HepG2 (cell line): ENCODE results near the gene RORC. TPM values are rescaled to one million over a fixed set of nuclear protein-coding genes. Genes with fewer than 3 reads are reported as not detected.

ENCODE experiments used
- AGO1 ChIP-seq: fragments of 200-400 bp; formaldehyde crosslinking; IDR thresholded peaks from 2 replicates; pipeline ENCODE4 v1.6.1; 2017; ENCODE audit warnings: mild to moderate bottlenecking, low read depth, low read length, moderate library complexity; ENCODE audit not compliant: poor library complexity, severe bottlenecking
- ARNT ChIP-seq: fragments of 450-650 bp; IDR thresholded peaks from 2 replicates; pipeline ENCODE4 v1.6.1; 2017
- ARNT2 ChIP-seq: sonication (generic); formaldehyde crosslinking; IDR thresholded peaks from 2 replicates; pipeline ENCODE4 v1.8.0; 2022; ENCODE audit warnings: mild to moderate bottlenecking, low read depth, missing genetic modification reagents, moderate library complexity
- CENPT ChIP-seq: sonication (generic); formaldehyde crosslinking; IDR thresholded peaks from 2 replicates; pipeline ENCODE4 v1.8.0; 2022; ENCODE audit warnings: low read depth, mild to moderate bottlenecking, moderate library complexity, missing genetic modification reagents
- CHD2 ChIP-seq: IDR thresholded peaks from 2 replicates; pipeline ENCODE4 v1.6.1; 2011; ENCODE audit warnings: low read depth, low read length, improper control_type of control experiment
- EED ChIP-seq: sonication (generic); formaldehyde crosslinking; IDR thresholded peaks from 2 replicates; pipeline ENCODE4 v1.5.0; 2020; ENCODE audit warnings: mild to moderate bottlenecking, missing genetic modification reagents
- HNRNPUL1 ChIP-seq: fragments of 200-400 bp; formaldehyde crosslinking; IDR thresholded peaks from 2 replicates; pipeline ENCODE4 v1.6.1; 2017; ENCODE audit warnings: low read depth, mild to moderate bottlenecking, low read length, moderate library complexity
- IKZF4 ChIP-seq: sonication (generic); formaldehyde crosslinking; IDR thresholded peaks from 2 replicates; pipeline ENCODE4 v1.5.1; 2020; ENCODE audit warnings: borderline replicate concordance, mild to moderate bottlenecking, low read depth, missing genetic modification reagents; ENCODE audit errors: not compliant biosample characterization
- MEIS2 ChIP-seq: sonication (generic); formaldehyde crosslinking; IDR thresholded peaks from 2 replicates; pipeline ENCODE4 v1.9.0; 2021; ENCODE audit warnings: mild to moderate bottlenecking, missing genetic modification reagents
- MLXIP ChIP-seq: sonication (generic); formaldehyde crosslinking; IDR thresholded peaks from 2 replicates; pipeline ENCODE4 v1.9.0; 2021; ENCODE audit warnings: missing genetic modification reagents, borderline replicate concordance
- NCOA1 ChIP-seq: sonication (generic); formaldehyde crosslinking; IDR thresholded peaks from 2 replicates; pipeline ENCODE4 v1.9.0; 2021; ENCODE audit warnings: missing genetic modification reagents
- PRDM15 ChIP-seq: sonication (generic); formaldehyde crosslinking; IDR thresholded peaks from 2 replicates; pipeline ENCODE4 v1.4.0; 2020; ENCODE audit warnings: missing genetic modification reagents
- RFXAP ChIP-seq: sonication (generic); formaldehyde crosslinking; IDR thresholded peaks from 2 replicates; pipeline ENCODE4 v1.4.0; 2020; ENCODE audit warnings: missing genetic modification reagents, borderline replicate concordance
- SP1 ChIP-seq, 2 experiments: fragments of 450-650 bp in 1 of 2; sonication (generic) in 1 of 2; formaldehyde crosslinking in 1 of 2; IDR thresholded peaks; 2 replicates each; pipeline versions ENCODE4 v1.4.0 to v1.6.1; 2016 to 2020; ENCODE audit warnings: missing genetic modification reagents in 1 of 2
- TEAD2 ChIP-seq: sonication (generic); formaldehyde crosslinking; IDR thresholded peaks from 2 replicates; pipeline ENCODE4 v1.9.0; 2021; ENCODE audit warnings: missing genetic modification reagents
- U2AF1 ChIP-seq: fragments of 200-400 bp; formaldehyde crosslinking; optimal IDR thresholded peaks from 2 replicates; pipeline ENCODE3; 2017; ENCODE audit warnings: mild to moderate bottlenecking, low read depth, low read length
- ZFP41 ChIP-seq: sonication (generic); formaldehyde crosslinking; IDR thresholded peaks from 2 replicates; pipeline ENCODE4 v1.4.0; 2020; ENCODE audit warnings: mild to moderate bottlenecking, missing genetic modification reagents, borderline replicate concordance
- ZMYM3 ChIP-seq: sonication (generic); formaldehyde crosslinking; IDR thresholded peaks from 2 replicates; pipeline ENCODE4 v1.5.1; 2020; ENCODE audit warnings: mild to moderate bottlenecking, missing genetic modification reagents
- ZNF274 ChIP-seq: sonication (generic); formaldehyde crosslinking; IDR thresholded peaks from 2 replicates; pipeline ENCODE4 v1.5.1; 2020; ENCODE audit warnings: mild to moderate bottlenecking, missing genetic modification reagents
- ZNF296 ChIP-seq: sonication (generic); formaldehyde crosslinking; conservative IDR thresholded peaks from 2 replicates; pipeline ENCODE4 v1.5.0; 2020; ENCODE audit warnings: mild to moderate bottlenecking, missing genetic modification reagents
- ZNF33B ChIP-seq: sonication (generic); formaldehyde crosslinking; IDR thresholded peaks from 2 replicates; pipeline ENCODE4 v1.5.1; 2020; ENCODE audit warnings: mild to moderate bottlenecking, missing genetic modification reagents
- ZNF556 ChIP-seq: sonication (generic); formaldehyde crosslinking; IDR thresholded peaks from 2 replicates; pipeline ENCODE4 v1.4.0; 2020; ENCODE audit warnings: mild to moderate bottlenecking, missing genetic modification reagents, borderline replicate concordance
- ZNF703 ChIP-seq: sonication (generic); formaldehyde crosslinking; IDR thresholded peaks from 2 replicates; pipeline ENCODE4 v1.5.1; 2020; ENCODE audit warnings: missing genetic modification reagents, mild to moderate bottlenecking, moderate library complexity, borderline replicate concordance
- polyA plus RNA-seq, 8 experiments: library from polyadenylated mRNA; depleted of rRNA in 3 of 8; stranded (reverse) in 7 of 8; unstranded in 1 of 8; fragments of >200 nt; fragmentation: Illumina TruSeq in 4 of 8; extraction: Trizol in 4 of 8; gene quantifications; 2 replicates each; pipeline versions ENCODE4 v1.2.1 to v1.2.3, GENCODE V29; 2011 to 2016; ENCODE audit warnings: low read depth in 4 of 8, missing spikeins in 1 of 8, mixed read lengths in 1 of 8; ENCODE audit not compliant: insufficient read depth in 1 of 8
- total RNA-seq, 5 experiments: library from RNA; depleted of rRNA; stranded (reverse); fragments of >200 nt; fragmentation: Illumina TruSeq; extraction: Trizol; gene quantifications; 2 replicates each; pipeline ENCODE4 v1.2.3, GENCODE V29; 2016; ENCODE audit warnings: low read depth in 1 of 5

Gene RORC
- total and polyA plus RNA-seq, 2 of the 13 experiments (the other 11 are each of a cell fraction or from before 2014, with no cell fraction given) = 2.5 to 6.5 TPM

- TF ChIP-seq ZNF556 (CRISPR knock-in tag) (no peak; the same call in 1 of the 2 replicates), ZNF296 (CRISPR knock-in tag) (0 out of 2 replicates have a peak, but pooled peaks have one; percentile 45), MEIS2 (CRISPR knock-in tag) (peak; percentile 82; the same call in 1 of the 2 replicates), SP1 (IDR thresholded peaks at IDR 0.05) (no peak), SP1 (CRISPR knock-in tag; IDR thresholded peaks at IDR 0.05) (peak; percentile 43; the same call in 1 of the 2 replicates), ZNF33B (CRISPR knock-in tag) (peak; percentile 74; the same call in 1 of the 2 replicates), MLXIP (no peak), U2AF1 (no peak), NCOA1 (CRISPR knock-in tag) (no peak), TEAD2 (CRISPR knock-in tag) (0 out of 2 replicates have a peak, but pooled peaks have one; percentile 65), EED (CRISPR knock-in tag) (peak; percentile 95), ZNF703 (CRISPR knock-in tag) (no peak; the same call in 1 of the 2 replicates), PRDM15 (no peak; the same call in 1 of the 2 replicates), IKZF4 (CRISPR knock-in tag) (peak; percentile 92), ZNF274 (CRISPR knock-in tag) (peak; percentile 54; the same call in 1 of the 2 replicates), HNRNPUL1 (no peak), CHD2 (peak; percentile 69; the same call in 1 of the 2 replicates), ARNT (no peak), AGO1 (no peak), ARNT2 (CRISPR knock-in tag) (peak; percentile 78; the same call in 1 of the 2 replicates), ZMYM3 (0 out of 2 replicates have a peak, but pooled peaks have one; percentile 36), ZFP41 (CRISPR knock-in tag) (peak; percentile 82; the same call in 1 of the 2 replicates), CENPT (CRISPR knock-in tag) (0 out of 2 replicates have a peak, but pooled peaks have one; percentile 81), RFXAP (CRISPR knock-in tag) (peak; percentile 96)
Observed at GRCh38 chr1:151790071-151790939, 41.3 kb downstream of the RORC start, which contains the start of gene TDRKH (continued).
